Progenitor cell of endocrine pancreas (in vitro differentiated cells): ENCODE measurements around the gene NQO1. TPM values are rescaled to one million over a fixed set of nuclear protein-coding genes. Genes with fewer than 3 reads are reported as not detected.

ENCODE experiments used
- DNase-seq: peaks from one replicate; pipeline ENCODE4 v3.0.0; 2021; ENCODE audit warnings: low spot score; ENCODE audit not compliant: unreplicated experiment
- H3K27ac Mint-ChIP-seq: 2 replicates; pipeline ENCODE4 v1.8.0; 2021; ENCODE audit warnings: mild to moderate bottlenecking, moderate library complexity, mixed read lengths
- H3K27me3 Mint-ChIP-seq: 2 replicates; pipeline ENCODE4 v1.8.0; 2021; ENCODE audit warnings: mixed read lengths
- H3K36me3 Mint-ChIP-seq: 2 replicates; pipeline ENCODE4 v1.8.0; 2022; ENCODE audit warnings: mixed read lengths; ENCODE audit not compliant: insufficient read depth
- H3K4me1 Mint-ChIP-seq: 2 replicates; pipeline ENCODE4 v1.8.0; 2021; ENCODE audit warnings: low read depth, mixed read lengths
- H3K4me3 Mint-ChIP-seq: 2 replicates; pipeline ENCODE4 v1.8.0; 2021; ENCODE audit warnings: low read depth, mild to moderate bottlenecking, moderate library complexity, mixed read lengths
- H3K9me3 Mint-ChIP-seq: 2 replicates; pipeline ENCODE4 v1.8.0; 2021; ENCODE audit warnings: low read depth, mixed read lengths
- total RNA-seq: library from RNA; stranded (reverse); gene quantifications from 2 replicates; pipeline ENCODE4 v1.2.1, GENCODE V29; 2021
- TF ChIP-seq, protein P1 (sequence below): fragments of 200-600 bp; sonication (generic); IDR thresholded peaks from one replicate; pipeline ENCODE4 v1.5.0; 2021; ENCODE audit warnings: antibody characterized with exemption, mild to moderate bottlenecking; ENCODE audit not compliant: unreplicated experiment

The NQO1 gene
- total RNA-seq, 1 donor from 2014 or later, result 175 TPM

DNA sequence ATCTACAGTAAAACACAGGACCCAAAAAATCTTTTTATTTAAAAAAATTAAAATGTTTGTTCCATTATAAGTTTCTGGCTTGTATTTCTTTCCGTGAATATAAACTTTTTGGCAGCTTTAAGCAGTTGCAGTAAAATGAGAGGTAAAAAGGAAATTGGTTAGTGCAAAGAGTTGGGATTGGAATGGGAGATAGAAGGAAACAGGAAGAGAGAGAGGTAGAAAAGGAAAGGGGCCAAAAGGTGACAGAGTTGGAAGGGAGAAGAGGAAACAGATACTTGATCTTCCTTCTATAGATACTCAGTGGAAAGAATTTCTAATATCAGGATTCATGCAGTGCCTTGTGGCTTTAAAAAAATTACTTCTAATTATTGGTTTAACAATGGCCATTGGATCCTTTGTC is 63.5 kb downstream of the NQO1 start:
- Mint-ChIP-seq H3K27ac (peak overlapping the region; percentile 8), H3K9me3 (no peaks in the 10 kb centered on the region), H3K4me3 (no peak overlapping the region), H3K4me1 (peaks cover under 1% of the 10 kb centered on the region), H3K27me3 (no peaks in the 10 kb centered on the region), H3K36me3 (peaks cover 17% of the 10 kb centered on the region)
- DNase-seq, result no peak
- TF ChIP-seq, protein P1, sequence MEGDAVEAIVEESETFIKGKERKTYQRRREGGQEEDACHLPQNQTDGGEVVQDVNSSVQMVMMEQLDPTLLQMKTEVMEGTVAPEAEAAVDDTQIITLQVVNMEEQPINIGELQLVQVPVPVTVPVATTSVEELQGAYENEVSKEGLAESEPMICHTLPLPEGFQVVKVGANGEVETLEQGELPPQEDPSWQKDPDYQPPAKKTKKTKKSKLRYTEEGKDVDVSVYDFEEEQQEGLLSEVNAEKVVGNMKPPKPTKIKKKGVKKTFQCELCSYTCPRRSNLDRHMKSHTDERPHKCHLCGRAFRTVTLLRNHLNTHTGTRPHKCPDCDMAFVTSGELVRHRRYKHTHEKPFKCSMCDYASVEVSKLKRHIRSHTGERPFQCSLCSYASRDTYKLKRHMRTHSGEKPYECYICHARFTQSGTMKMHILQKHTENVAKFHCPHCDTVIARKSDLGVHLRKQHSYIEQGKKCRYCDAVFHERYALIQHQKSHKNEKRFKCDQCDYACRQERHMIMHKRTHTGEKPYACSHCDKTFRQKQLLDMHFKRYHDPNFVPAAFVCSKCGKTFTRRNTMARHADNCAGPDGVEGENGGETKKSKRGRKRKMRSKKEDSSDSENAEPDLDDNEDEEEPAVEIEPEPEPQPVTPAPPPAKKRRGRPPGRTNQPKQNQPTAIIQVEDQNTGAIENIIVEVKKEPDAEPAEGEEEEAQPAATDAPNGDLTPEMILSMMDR, result no peak

DNA sequence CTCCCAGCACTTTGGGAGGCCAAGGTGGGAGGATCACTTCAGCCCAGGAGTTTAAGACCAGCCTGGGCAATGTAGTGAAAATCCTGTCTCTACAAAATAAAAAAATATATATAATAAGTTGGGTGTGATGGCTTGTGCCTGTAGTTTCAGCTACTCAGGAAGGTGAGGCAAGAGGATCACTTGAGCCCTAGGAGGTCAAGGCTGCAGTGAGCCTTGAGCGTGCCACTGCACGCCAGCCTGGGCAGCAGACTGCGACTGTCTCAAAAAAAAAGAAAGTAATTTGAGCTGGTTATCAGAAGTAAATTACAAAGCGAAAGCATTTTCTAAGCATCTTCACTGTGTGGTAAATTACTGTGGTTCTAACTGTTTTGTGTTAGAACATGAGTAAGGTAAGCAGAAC is 66.2 kb downstream of the NQO1 start:
- Mint-ChIP-seq H3K9me3 (no peaks in the 10 kb centered on the region), H3K27me3 (no peaks in the 10 kb centered on the region), H3K4me1 (no peaks in the 10 kb centered on the region), H3K27ac (peak overlapping the region; percentile 41), H3K36me3 (peaks cover 17% of the 10 kb centered on the region), H3K4me3 (no peak overlapping the region)
- no peak for DNase-seq
- TF ChIP-seq, protein P1, result no peak

Other genes with a start within 250 kb of the NQO1 start
- gene NFAT5, start 160.6 kb downstream of the NQO1 start, total RNA-seq, result 41.2 and 45.2 TPM in 2 replicates
- gene NOB1, start 28.4 kb upstream of the NQO1 start, total RNA-seq, result 56.1 and 60.4 TPM in 2 replicates
- 58.8 and 62.3 TPM in 2 replicates for gene WWP2, start 35.8 kb upstream of the NQO1 start, total RNA-seq
- 3.4 and 4.1 TPM in 2 replicates for gene CLEC18A, start 224.8 kb upstream of the NQO1 start, total RNA-seq